MM.1S (cell line): ENCODE measurements around the gene RDH5.

ENCODE experiments used
- DNase-seq: peaks from one replicate; pipeline ENCODE4 v3.0.0-alpha.2; 2015
- H2AFZ ChIP-seq: fragments of 300-600 bp; sonication (generic); 2 replicates; pipeline ENCODE4 v1.6.0; 2016; ENCODE audit warnings: antibody characterized with exemption, low read length
- H3F3A ChIP-seq: fragments of 300-600 bp; sonication (generic); 2 replicates; pipeline ENCODE4 v1.6.1; 2016; ENCODE audit warnings: mild to moderate bottlenecking, antibody characterized with exemption, low read length, moderate library complexity, mixed read lengths; ENCODE audit not compliant: insufficient read depth
- H3K27ac ChIP-seq: fragments of 300-600 bp; sonication (generic); 2 replicates; pipeline ENCODE4 v1.5.1; 2016; ENCODE audit warnings: mild to moderate bottlenecking, low read length
- H3K27me3 ChIP-seq: fragments of 300-600 bp; sonication (generic); replicated peaks from 2 replicates; pipeline ENCODE4 v1.6.0; 2016; ENCODE audit warnings: low read length; ENCODE audit not compliant: insufficient read depth
- H3K36me3 ChIP-seq: fragments of 300-600 bp; sonication (generic); replicated peaks from 2 replicates; pipeline ENCODE4 v1.6.1; 2016; ENCODE audit warnings: mild to moderate bottlenecking, low read length, mixed read lengths; ENCODE audit not compliant: insufficient read depth
- H3K4me1 ChIP-seq: fragments of 300-600 bp; sonication (generic); 2 replicates; pipeline ENCODE4 v1.6.1; 2016; ENCODE audit warnings: low read length, mixed read lengths
- H3K4me2 ChIP-seq: fragments of 300-600 bp; sonication (generic); 2 replicates; pipeline ENCODE4 v1.6.0; 2016; ENCODE audit warnings: low read depth, low read length
- H3K4me3 ChIP-seq: fragments of 300-600 bp; sonication (generic); 2 replicates; pipeline ENCODE4 v1.5.1; 2016; ENCODE audit warnings: low read length, mixed read lengths
- H3K79me2 ChIP-seq: fragments of 300-600 bp; sonication (generic); 2 replicates; pipeline ENCODE4 v1.6.1; 2016; ENCODE audit warnings: mixed run types, low read length, mixed read lengths
- H3K9ac ChIP-seq: fragments of 300-600 bp; sonication (generic); 2 replicates; pipeline ENCODE4 v1.6.1; 2016; ENCODE audit warnings: low read length, mixed read lengths
- H3K9me2 ChIP-seq: fragments of 300-600 bp; sonication (generic); replicated peaks from 2 replicates; pipeline ENCODE4 v1.6.1; 2016; ENCODE audit warnings: mild to moderate bottlenecking, low read length, mixed read lengths; ENCODE audit not compliant: insufficient read depth
- H3K9me3 ChIP-seq: fragments of 300-600 bp; sonication (generic); replicated peaks from 2 replicates; pipeline ENCODE4 v1.6.1; 2016; ENCODE audit warnings: mild to moderate bottlenecking, low read length, mixed read lengths; ENCODE audit not compliant: insufficient read depth
- H4K20me1 ChIP-seq: fragments of 300-600 bp; sonication (generic); 2 replicates; pipeline ENCODE4 v1.6.1; 2016; ENCODE audit warnings: mild to moderate bottlenecking, low read length, moderate library complexity, mixed read lengths; ENCODE audit not compliant: insufficient read depth
- EZH2 ChIP-seq: fragments of 300-600 bp; sonication (generic); optimal IDR thresholded peaks from 2 replicates; pipeline ENCODE3; 2017; ENCODE audit warnings: low read depth, mild to moderate bottlenecking, antibody characterized with exemption, low read length, mixed read lengths
- EZH2phosphoT487 ChIP-seq: fragments of 300-600 bp; sonication (generic); IDR thresholded peaks from 2 replicates; pipeline ENCODE4 v1.6.1; 2018; ENCODE audit warnings: antibody characterized with exemption, low read length
- TF ChIP-seq, protein P1 (sequence below): fragments of 300-600 bp; sonication (generic); IDR thresholded peaks from 2 replicates; pipeline ENCODE4 v1.5.1; 2016; ENCODE audit warnings: antibody characterized with exemption, low read length, mixed read lengths

RDH5 gene

DNA sequence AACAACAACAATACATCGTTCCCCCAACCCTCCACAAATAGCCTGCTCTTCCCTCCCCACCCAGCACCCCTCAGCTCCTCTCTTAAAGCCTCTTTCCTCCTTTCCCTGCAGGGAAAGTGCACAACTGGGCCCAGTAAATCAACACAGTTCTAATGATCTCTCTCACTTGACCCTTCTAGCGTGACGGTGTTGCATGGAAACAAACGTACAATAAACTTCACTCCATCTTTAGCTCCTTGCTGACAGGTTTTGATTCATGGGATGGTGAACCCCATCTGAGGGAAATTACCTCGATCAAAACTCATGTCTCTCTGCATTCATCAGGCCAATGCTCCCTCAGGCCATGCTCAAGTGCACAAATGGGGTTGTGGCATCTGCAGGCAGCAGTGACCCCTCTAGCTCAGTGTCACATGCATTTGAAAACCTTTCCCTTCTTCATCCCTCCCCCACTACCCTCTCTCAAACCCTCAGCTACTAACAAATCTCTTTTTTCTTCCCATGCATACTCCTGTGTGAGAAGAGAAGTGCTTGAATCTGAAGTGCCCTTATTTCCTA is 45.6 kb downstream of the RDH5 start:
- TF ChIP-seq, protein P1, sequence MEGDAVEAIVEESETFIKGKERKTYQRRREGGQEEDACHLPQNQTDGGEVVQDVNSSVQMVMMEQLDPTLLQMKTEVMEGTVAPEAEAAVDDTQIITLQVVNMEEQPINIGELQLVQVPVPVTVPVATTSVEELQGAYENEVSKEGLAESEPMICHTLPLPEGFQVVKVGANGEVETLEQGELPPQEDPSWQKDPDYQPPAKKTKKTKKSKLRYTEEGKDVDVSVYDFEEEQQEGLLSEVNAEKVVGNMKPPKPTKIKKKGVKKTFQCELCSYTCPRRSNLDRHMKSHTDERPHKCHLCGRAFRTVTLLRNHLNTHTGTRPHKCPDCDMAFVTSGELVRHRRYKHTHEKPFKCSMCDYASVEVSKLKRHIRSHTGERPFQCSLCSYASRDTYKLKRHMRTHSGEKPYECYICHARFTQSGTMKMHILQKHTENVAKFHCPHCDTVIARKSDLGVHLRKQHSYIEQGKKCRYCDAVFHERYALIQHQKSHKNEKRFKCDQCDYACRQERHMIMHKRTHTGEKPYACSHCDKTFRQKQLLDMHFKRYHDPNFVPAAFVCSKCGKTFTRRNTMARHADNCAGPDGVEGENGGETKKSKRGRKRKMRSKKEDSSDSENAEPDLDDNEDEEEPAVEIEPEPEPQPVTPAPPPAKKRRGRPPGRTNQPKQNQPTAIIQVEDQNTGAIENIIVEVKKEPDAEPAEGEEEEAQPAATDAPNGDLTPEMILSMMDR, result no peak
- no peak for TF ChIP-seq EZH2
- no peak for TF ChIP-seq EZH2phosphoT487
- Histone ChIP-seq H3K4me2 (no peak overlapping the region), H3K4me3 (no peak overlapping the region), H3K36me3 (no peaks in the 10 kb centered on the region; the same call in 1 of the 2 replicates), H4K20me1 (no peaks in the 10 kb centered on the region), H3K27me3 (no peaks in the 10 kb centered on the region), H2AFZ (no peak overlapping the region), H3F3A (no peaks in the 10 kb centered on the region), H3K9me2 (no peaks in the 10 kb centered on the region), H3K4me1 (no peaks in the 10 kb centered on the region), H3K27ac (no peak overlapping the region), H3K79me2 (peaks cover 22% of the 10 kb centered on the region), H3K9ac (no peak overlapping the region), H3K9me3 (no peaks in the 10 kb centered on the region)
- DNase-seq, result no peak

DNA sequence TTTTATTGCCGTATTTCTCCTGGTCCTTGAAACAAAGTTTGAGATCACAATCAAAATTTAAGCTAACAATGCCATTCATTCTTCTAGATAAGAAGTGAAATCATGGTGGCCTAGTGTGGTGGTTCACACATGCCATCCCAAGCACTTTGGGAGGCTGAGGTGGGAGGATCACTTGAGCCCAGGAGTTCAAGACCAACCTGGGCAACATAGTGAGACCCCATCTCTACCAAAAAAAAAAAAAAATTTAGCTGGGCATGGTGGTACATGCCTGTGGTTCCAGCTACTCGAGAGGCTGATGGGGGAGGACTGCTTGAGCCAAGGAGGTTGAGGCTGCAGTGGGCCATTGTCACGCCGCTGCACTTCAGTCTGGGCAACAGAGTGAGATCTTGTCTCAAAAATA is 47.0 kb downstream of the RDH5 start:
- H3K27me3 ChIP-seq, result no peaks in the 10 kb centered on the region
- H3K79me2 ChIP-seq, result peaks cover 31% of the 10 kb centered on the region
- H3K9me3 ChIP-seq, result no peaks in the 10 kb centered on the region
- no peaks in the 10 kb centered on the region for H3K9me2 ChIP-seq
- TF ChIP-seq EZH2phosphoT487 (no peak), EZH2 (no peak)
- TF ChIP-seq, protein P1, result no peak
- no peak overlapping the region for H3K4me2 ChIP-seq
- DNase-seq, result no peak
- no peaks in the 10 kb centered on the region for H3F3A ChIP-seq
- no peak overlapping the region for H3K27ac ChIP-seq
- H3K4me1 ChIP-seq, result no peaks in the 10 kb centered on the region
- peaks cover 5% of the 10 kb centered on the region; the same call in 1 of the 2 replicates for H3K36me3 ChIP-seq
- 0 out of 2 replicates have a peak, but pooled peaks cover 3% of the 10 kb centered on the region for H4K20me1 ChIP-seq
- no peak overlapping the region for H3K9ac ChIP-seq
- no peak overlapping the region for H3K4me3 ChIP-seq
- H2AFZ ChIP-seq, result no peak overlapping the region

DNA sequence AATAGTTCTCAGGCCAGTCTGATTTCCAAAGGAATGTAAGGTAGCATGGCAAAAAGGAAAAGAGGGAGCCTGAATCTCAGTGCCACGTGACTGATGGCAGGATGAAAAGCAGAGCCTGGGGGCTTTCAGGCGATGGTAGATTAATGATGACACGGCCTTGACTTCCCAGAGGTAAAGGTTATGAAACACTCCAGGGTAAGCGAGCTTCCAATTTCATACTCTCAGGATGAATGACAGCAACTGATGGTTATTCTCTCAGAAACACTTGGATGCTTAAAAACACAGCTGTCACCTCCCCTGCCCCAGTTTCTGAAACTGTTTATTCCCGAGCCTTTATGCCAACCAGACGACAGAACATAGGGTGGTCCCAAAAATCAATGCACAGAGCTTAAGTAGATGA is 51.5 kb downstream of the RDH5 start:
- Histone ChIP-seq H2AFZ (no peak overlapping the region), H3K79me2 (peaks cover 35% of the 10 kb centered on the region), H3K9ac (no peak overlapping the region), H3K4me2 (no peak overlapping the region), H3K9me3 (no peaks in the 10 kb centered on the region), H3K27me3 (no peaks in the 10 kb centered on the region), H4K20me1 (peaks cover 3% of the 10 kb centered on the region; the same call in 1 of the 2 replicates), H3F3A (no peaks in the 10 kb centered on the region; the same call in 1 of the 2 replicates), H3K9me2 (no peaks in the 10 kb centered on the region), H3K27ac (no peak overlapping the region), H3K36me3 (peaks cover 5% of the 10 kb centered on the region; the same call in 1 of the 2 replicates), H3K4me1 (no peaks in the 10 kb centered on the region), H3K4me3 (no peak overlapping the region)
- no peak for TF ChIP-seq EZH2
- no peak for TF ChIP-seq EZH2phosphoT487
- TF ChIP-seq, protein P1, result no peak
- no peak for DNase-seq
